GM18526 (cell line): ENCODE measurements around the gene GADD45B.

Experiments used
- POLR2A ChIP-seq: IDR thresholded peaks from 3 replicates; pipeline ENCODE4 v1.6.1; 2011; ENCODE audit not compliant: insufficient read length; ENCODE audit errors: extremely low read depth

GADD45B gene

GRCh38 chr19:2438178-2438577, 37.7 kb upstream of the GADD45B start:
- no peak for TF ChIP-seq POLR2A

- no peak for TF ChIP-seq POLR2A
These were observed 35.4 kb upstream of the GADD45B start for GRCh38 chr19:2440515-2440914.

- TF ChIP-seq POLR2A, result no peak
These were observed 34.7 kb upstream of the GADD45B start for GRCh38 chr19:2441096-2441752.

GRCh38 chr19:2443116-2443784, 32.7 kb upstream of the GADD45B start:
- no peak for TF ChIP-seq POLR2A

- no peak for TF ChIP-seq POLR2A
These were observed 32.1 kb upstream of the GADD45B start for GRCh38 chr19:2443785-2444182.

GRCh38 chr19:2444251-2445002, 31.5 kb upstream of the GADD45B start:
- TF ChIP-seq POLR2A, result no peak

- no peak for TF ChIP-seq POLR2A
These were observed 29.5 kb upstream of the GADD45B start for GRCh38 chr19:2446381-2446780.

- no peak for TF ChIP-seq POLR2A
These were observed 26.9 kb upstream of the GADD45B start for GRCh38 chr19:2449019-2449418.

GRCh38 chr19:2451138-2451537, 24.8 kb upstream of the GADD45B start:
- TF ChIP-seq POLR2A, result no peak

GRCh38 chr19:2451741-2452140, 24.2 kb upstream of the GADD45B start:
- no peak for TF ChIP-seq POLR2A

GRCh38 chr19:2453431-2454025, 22.4 kb upstream of the GADD45B start:
- no peak for TF ChIP-seq POLR2A

- TF ChIP-seq POLR2A, result no peak
These were observed 21.5 kb upstream of the GADD45B start for GRCh38 chr19:2454199-2454961.

- TF ChIP-seq POLR2A, result no peak
These were observed 20.7 kb upstream of the GADD45B start for GRCh38 chr19:2454962-2455850.
